ENCODE measurements around the gene KCND3. TPM values are rescaled to one million over a fixed set of nuclear protein-coding genes. Genes with fewer than 3 reads are reported as not detected.
A peak's percentile ranks its signal among the peaks of the same experiment; 100 is the strongest.

KCND3 gene
- polyA plus RNA-seq, 1 donor from 2014 or later: 7.8 TPM

GRCh38 chr1:111755331-111756123 lies 233.9 kb downstream of the KCND3 start, which contains the start of gene DDX20:
TSS of gene DDX20 (plus strand) at chr1:111755901. CDS start at chr1:111755925, 24 bp downstream.
- Histone ChIP-seq H3F3A (ENCODE audit: insufficient read depth, low read length, poor library complexity, severe bottlenecking) (peaks cover 7% of the 10 kb centered on the region), H3K36me3 (ENCODE audit: insufficient read depth, low read length) (no peaks in the 10 kb centered on the region), H3K79me2 (replicated peaks; ENCODE audit: insufficient read depth, low read length) (peaks cover 31% of the 10 kb centered on the region), H3K9ac (ENCODE audit: low read length) (peak within 1 kb of the TSS; percentile 91), H3K4me2 (ENCODE audit: low read length) (peak within 1 kb of the TSS; percentile 100), H3K4me3 (ENCODE audit: low read length) (peak within 1 kb of the TSS; percentile 72), H3K9me2 (ENCODE audit: insufficient read depth, low read length) (no peaks in the 10 kb centered on the region), H2AFZ (ENCODE audit: low read depth, low read length) (peak within 1 kb of the TSS; percentile 62), H3K27me3 (ENCODE audit: insufficient read depth, low read depth, low read length) (no peaks in the 10 kb centered on the region), H3K9me3 (ENCODE audit: low read length) (no peaks in the 10 kb centered on the region), H3K27ac (ENCODE audit: low read length) (peak within 1 kb of the TSS; percentile 99), H4K20me1 (ENCODE audit: insufficient read depth) (no peaks in the 10 kb centered on the region)
- TF ChIP-seq EZH2 (IDR thresholded peaks at IDR 0.05; ENCODE audit: borderline replicate concordance, insufficient read depth, low read length, poor library complexity, severe bottlenecking) (no peak), RAD21 (conservative IDR thresholded peaks at IDR 0.05) (peak; percentile 91), TAF1 (IDR thresholded peaks at IDR 0.05; ENCODE audit: low read depth) (peak; percentile 62), POLR2AphosphoS5 (IDR thresholded peaks at IDR 0.05) (peak; percentile 86), SMC3 (conservative IDR thresholded peaks at IDR 0.05; ENCODE audit: poor library complexity) (peak; percentile 93), MXI1 (conservative IDR thresholded peaks at IDR 0.05; ENCODE audit: poor library complexity, severe bottlenecking) (peak; percentile 100), REST (IDR thresholded peaks at IDR 0.05; ENCODE audit: borderline replicate concordance) (peak; percentile 91), EP300 (conservative IDR thresholded peaks at IDR 0.05; ENCODE audit: poor library complexity, severe bottlenecking) (peak; percentile 84), CTCF (IDR thresholded peaks at IDR 0.05; ENCODE audit: poor library complexity, severe bottlenecking) (peak; percentile 99)

GRCh38 chr1:111754984-111755330 lies 234.5 kb downstream of the KCND3 start:
- Histone ChIP-seq H3K9ac (ENCODE audit: low read length) (peak overlapping the region; percentile 91), H3K36me3 (ENCODE audit: insufficient read depth, low read length) (no peaks in the 10 kb centered on the region), H2AFZ (ENCODE audit: low read depth, low read length) (peak overlapping the region; percentile 53), H4K20me1 (ENCODE audit: insufficient read depth) (no peaks in the 10 kb centered on the region), H3K27me3 (ENCODE audit: insufficient read depth, low read depth, low read length) (no peaks in the 10 kb centered on the region), H3F3A (ENCODE audit: insufficient read depth, low read length, poor library complexity, severe bottlenecking) (peaks cover 7% of the 10 kb centered on the region), H3K27ac (ENCODE audit: low read length) (peak overlapping the region; percentile 99), H3K9me3 (ENCODE audit: low read length) (no peaks in the 10 kb centered on the region), H3K79me2 (replicated peaks; ENCODE audit: insufficient read depth, low read length) (peaks cover 31% of the 10 kb centered on the region), H3K9me2 (ENCODE audit: insufficient read depth, low read length) (no peaks in the 10 kb centered on the region), H3K4me3 (ENCODE audit: low read length) (peak overlapping the region; percentile 72), H3K4me2 (ENCODE audit: low read length) (peak overlapping the region; percentile 82)
- no peak for TF ChIP-seq MXI1 (conservative IDR thresholded peaks at IDR 0.05; ENCODE audit: poor library complexity, severe bottlenecking)
- TF ChIP-seq EP300 (conservative IDR thresholded peaks at IDR 0.05; ENCODE audit: poor library complexity, severe bottlenecking): no peak
- peak; percentile 59 for TF ChIP-seq TAF1 (IDR thresholded peaks at IDR 0.05; ENCODE audit: low read depth)
